ENCODE data around the gene GRK7.
"Not testable (repeated sequence)": the region's sequence is repeated elsewhere in the genome, so short reads cannot be mapped to it uniquely, and the experiment has no call there.

Gene GRK7

DNA sequence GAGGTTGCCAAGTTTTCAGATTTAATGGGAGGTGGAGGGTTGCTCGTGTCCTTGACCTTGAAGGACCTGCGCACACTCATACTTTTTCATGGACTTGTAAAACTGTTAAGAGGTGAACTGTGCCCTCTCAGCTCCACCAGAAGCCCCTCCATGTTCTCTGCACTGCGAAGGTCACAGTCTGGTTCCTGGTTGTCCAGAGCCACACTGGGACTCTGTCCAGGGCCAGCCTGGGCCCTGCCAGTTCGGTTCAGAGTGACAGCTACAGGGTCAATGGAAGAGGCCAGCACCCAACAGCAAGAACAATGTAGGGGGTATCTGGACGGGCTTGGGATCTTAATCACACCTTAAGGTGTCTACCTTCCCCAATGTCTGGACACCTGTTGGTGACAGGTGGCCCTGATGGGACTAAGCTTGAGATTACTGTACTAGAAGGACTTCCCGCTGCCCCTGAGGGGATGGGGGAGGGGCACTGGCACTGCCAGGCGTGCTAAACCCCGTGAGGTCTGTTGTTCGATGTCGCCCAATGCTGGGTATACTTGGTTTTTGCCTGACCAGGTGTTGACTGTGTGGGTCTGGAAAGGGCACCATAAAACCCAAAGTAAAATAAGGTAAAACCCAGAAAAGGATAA lies 34.7 kb downstream of the GRK7 start:
- Histone ChIP-seq H3K9me3 (ENCODE audit: insufficient read depth, low read length) (no peaks in the 10 kb centered on the region), H3K36me3 (replicated peaks; ENCODE audit: low read depth, low read length) (no peaks in the 10 kb centered on the region), H3K9ac (ENCODE audit: low read length) (no peak overlapping the region), H3K4me1 (ENCODE audit: low read length) (peaks cover 15% of the 10 kb centered on the region), H3K79me2 (ENCODE audit: low read length) (no peaks in the 10 kb centered on the region), H3K27ac (ENCODE audit: low read length) (no peak overlapping the region), H3K4me2 (ENCODE audit: low read length) (no peak overlapping the region), H2AFZ (ENCODE audit: low read depth, low read length) (no peak overlapping the region), H4K20me1 (ENCODE audit: insufficient read depth, low read length) (no peaks in the 10 kb centered on the region), H3K27me3 (ENCODE audit: low read depth, low read length) (no peaks in the 10 kb centered on the region), H3K4me3 (ENCODE audit: low read length) (no peak overlapping the region)
- TF ChIP-seq EZH2phosphoT487 (IDR thresholded peaks at IDR 0.05; ENCODE audit: low read depth) (no peak), CTCF (IDR thresholded peaks at IDR 0.05; ENCODE audit: low read depth, low read length) (no peak)

- Histone ChIP-seq H3K27me3 (ENCODE audit: low read depth, low read length) (no peaks in the 10 kb centered on the region), H3K9ac (ENCODE audit: low read length) (no peak overlapping the region), H3K9me3 (ENCODE audit: insufficient read depth, low read length) (no peaks in the 10 kb centered on the region), H4K20me1 (ENCODE audit: insufficient read depth, low read length) (no peaks in the 10 kb centered on the region), H3K4me3 (ENCODE audit: low read length) (no peak overlapping the region), H3K36me3 (replicated peaks; ENCODE audit: low read depth, low read length) (no peaks in the 10 kb centered on the region), H3K27ac (ENCODE audit: low read length) (no peak overlapping the region), H3K4me1 (ENCODE audit: low read length) (peaks cover 15% of the 10 kb centered on the region), H3K4me2 (ENCODE audit: low read length) (no peak overlapping the region), H2AFZ (ENCODE audit: low read depth, low read length) (no peak overlapping the region), H3K79me2 (ENCODE audit: low read length) (no peaks in the 10 kb centered on the region)
- TF ChIP-seq EZH2phosphoT487 (IDR thresholded peaks at IDR 0.05; ENCODE audit: low read depth) (no peak), CTCF (IDR thresholded peaks at IDR 0.05; ENCODE audit: low read depth, low read length) (no peak)
These were observed 35.2 kb downstream of the GRK7 start for GRCh38 chr3:141798448-141798845.

- Histone ChIP-seq H4K20me1 (ENCODE audit: insufficient read depth, low read length) (no peaks in the 10 kb centered on the region), H3K4me1 (ENCODE audit: low read length) (no peaks in the 10 kb centered on the region), H3K9me3 (ENCODE audit: insufficient read depth, low read length) (no peaks in the 10 kb centered on the region), H3K36me3 (replicated peaks; ENCODE audit: low read depth, low read length) (no peaks in the 10 kb centered on the region), H3K9ac (ENCODE audit: low read length) (no peak overlapping the region), H3K79me2 (ENCODE audit: low read length) (no peaks in the 10 kb centered on the region), H2AFZ (ENCODE audit: low read depth, low read length) (no peak overlapping the region), H3K27ac (ENCODE audit: low read length) (no peak overlapping the region), H3K27me3 (ENCODE audit: low read depth, low read length) (no peaks in the 10 kb centered on the region), H3K4me2 (ENCODE audit: low read length) (no peak overlapping the region), H3K4me3 (ENCODE audit: low read length) (no peak overlapping the region)
- TF ChIP-seq EZH2phosphoT487 (IDR thresholded peaks at IDR 0.05; ENCODE audit: low read depth) (no peak), CTCF (IDR thresholded peaks at IDR 0.05; ENCODE audit: low read depth, low read length) (no peak)
These were observed 39.3 kb downstream of the GRK7 start for GRCh38 chr3:141802316-141803077.

DNA sequence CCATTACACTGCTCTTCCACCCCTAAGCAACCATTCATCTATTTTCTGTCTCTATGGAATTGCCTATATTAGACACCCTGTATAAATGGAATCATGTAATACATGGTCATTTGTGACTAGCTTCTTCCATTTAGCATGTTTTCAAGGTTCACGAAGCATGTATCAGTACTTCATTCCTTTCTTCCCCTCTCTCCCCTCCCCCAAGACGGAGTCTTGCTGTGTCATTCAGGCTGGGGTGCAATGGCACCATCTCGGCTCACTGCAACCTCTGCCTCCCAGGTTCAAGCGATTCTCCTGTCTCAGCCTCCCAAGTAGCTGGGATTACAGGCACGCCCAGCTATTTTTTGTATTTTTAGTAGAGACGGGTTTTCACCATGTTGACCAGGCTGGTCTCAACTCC lies 40.3 kb downstream of the GRK7 start:
- not testable (repeated sequence) for H3K27me3 ChIP-seq (ENCODE audit: low read depth, low read length); H3K9ac ChIP-seq (ENCODE audit: low read length); H2AFZ ChIP-seq (ENCODE audit: low read depth, low read length); H3K4me2 ChIP-seq (ENCODE audit: low read length); H3K9me3 ChIP-seq (ENCODE audit: insufficient read depth, low read length); H4K20me1 ChIP-seq (ENCODE audit: insufficient read depth, low read length); H3K4me3 ChIP-seq (ENCODE audit: low read length); H3K4me1 ChIP-seq (ENCODE audit: low read length); H3K36me3 ChIP-seq (replicated peaks; ENCODE audit: low read depth, low read length); H3K79me2 ChIP-seq (ENCODE audit: low read length); H3K27ac ChIP-seq (ENCODE audit: low read length)
